GM12878 (cell line): ENCODE data around the gene RPL13A.
"Not testable (repeated sequence)": the region's sequence is repeated elsewhere in the genome, so short reads cannot be mapped to it uniquely, and the experiment has no call there.

Source experiments
- CTCF ChIP-seq, 3 experiments: IDR thresholded peaks in 2 of 3; conservative IDR thresholded peaks in 1 of 3; 2 replicates each; pipeline ENCODE4 v1.5.1; 2011; ENCODE audit warnings: low read depth in 3 of 3, low read length in 3 of 3, mild to moderate bottlenecking in 3 of 3, control low read depth in 2 of 3, moderate library complexity in 2 of 3, inconsistent platforms in 1 of 3, mixed read lengths in 1 of 3; ENCODE audit not compliant: control insufficient read depth in 2 of 3, insufficient read depth in 1 of 3; ENCODE audit errors: extremely low read depth in 1 of 3
- EGR1 ChIP-seq, 2 experiments: IDR thresholded peaks; 1 replicate in 1 of 2; 2 replicates in 1 of 2; pipeline ENCODE4 v1.6.1; 2011 to 2012; ENCODE audit warnings: low read depth in 2 of 2, low read length in 2 of 2, borderline replicate concordance in 1 of 2, mild to moderate bottlenecking in 1 of 2, moderate library complexity in 1 of 2
- EP300 ChIP-seq, 2 experiments: fragments of 150-350 bp in 1 of 2; IDR thresholded peaks; 2 replicates each; pipeline ENCODE4 v1.6.1; 2011 to 2012; ENCODE audit warnings: low read depth in 2 of 2, low read length in 2 of 2, borderline replicate concordance in 1 of 2, improper control_type of control experiment in 1 of 2, inconsistent platforms in 1 of 2; ENCODE audit not compliant: control insufficient read depth in 1 of 2
- ETV6 ChIP-seq, 2 experiments: fragments of 450-650 bp in 1 of 2; IDR thresholded peaks in 1 of 2; conservative IDR thresholded peaks in 1 of 2; 2 replicates each; pipeline ENCODE4 v1.6.1; 2014; ENCODE audit warnings: antibody characterized with exemption in 1 of 2, borderline replicate concordance in 1 of 2, low read depth in 1 of 2, mild to moderate bottlenecking in 1 of 2, moderate library complexity in 1 of 2
- FOS ChIP-seq: IDR thresholded peaks from 3 replicates; pipeline ENCODE4 v1.6.1; 2011; ENCODE audit warnings: borderline replicate concordance; ENCODE audit not compliant: insufficient read length; ENCODE audit errors: extremely low read depth
- MAX ChIP-seq: IDR thresholded peaks from 2 replicates; pipeline ENCODE4 v1.6.1; 2012; ENCODE audit warnings: low read depth, low read length, improper control_type of control experiment
- PRDM15 ChIP-seq: fragments of 450-650 bp; formaldehyde crosslinking; IDR thresholded peaks from 2 replicates; pipeline ENCODE4 v1.4.0; 2020; ENCODE audit warnings: mild to moderate bottlenecking, moderate library complexity
- RAD21 ChIP-seq: IDR thresholded peaks from 2 replicates; pipeline ENCODE4 v1.6.1; 2011; ENCODE audit warnings: mild to moderate bottlenecking, low read depth, low read length, moderate library complexity; ENCODE audit not compliant: insufficient read depth
- SMAD1 ChIP-seq: fragments of 450-650 bp; IDR thresholded peaks from 2 replicates; pipeline ENCODE4 v1.6.1; 2018; ENCODE audit warnings: mild to moderate bottlenecking, low read depth; ENCODE audit not compliant: partially characterized antibody
- WRNIP1 ChIP-seq: IDR thresholded peaks from 2 replicates; pipeline ENCODE4 v1.6.1; 2011; ENCODE audit warnings: low read depth, low read length, improper control_type of control experiment, borderline replicate concordance
- ZNF274 ChIP-seq: IDR thresholded peaks from one replicate; pipeline ENCODE4 v1.8.0; 2011; ENCODE audit not compliant: insufficient read length, insufficient read depth
- TF ChIP-seq, protein P1 (sequence below): IDR thresholded peaks from 2 replicates; pipeline ENCODE4 v1.6.1; 2012; ENCODE audit warnings: low read depth, low read length, improper control_type of control experiment
- TF ChIP-seq, protein P2 (sequence below): IDR thresholded peaks from 2 replicates; pipeline ENCODE4 v1.6.1; 2011; ENCODE audit warnings: borderline replicate concordance, low read depth, mild to moderate bottlenecking, moderate library complexity, low read length; ENCODE audit not compliant: insufficient read depth, poor library complexity, severe bottlenecking
- TF ChIP-seq, protein P3 (sequence below): IDR thresholded peaks from 2 replicates; pipeline ENCODE4 v1.6.1; 2012; ENCODE audit warnings: mild to moderate bottlenecking, low read depth, low read length

- TF ChIP-seq WRNIP1; CTCF (IDR thresholded peaks at IDR 0.05 in 2 of 3, conservative IDR thresholded peaks at IDR 0.05 in 1 of 3; ENCODE audit: control insufficient read depth in 2 of 3, extremely low read depth in 1 of 3, insufficient read depth in 1 of 3, low read depth in 3 of 3, low read length in 3 of 3); EP300 (IDR thresholded peaks at IDR 0.05; ENCODE audit: borderline replicate concordance in 1 of 2, control insufficient read depth in 1 of 2, low read depth in 2 of 2, low read length in 2 of 2); PRDM15 (CRISPR knock-in tag); ZNF274; RAD21; EGR1 (IDR thresholded peaks at IDR 0.05; ENCODE audit: borderline replicate concordance in 1 of 2, low read depth in 2 of 2, low read length in 2 of 2); SMAD1; ETV6 (conservative IDR thresholded peaks at IDR 0.05 in 1 of 2, IDR thresholded peaks at IDR 0.05 in 1 of 2; ENCODE audit: borderline replicate concordance in 1 of 2, low read depth in 1 of 2); FOS; MAX: not testable (repeated sequence)
- TF ChIP-seq, protein P1, sequence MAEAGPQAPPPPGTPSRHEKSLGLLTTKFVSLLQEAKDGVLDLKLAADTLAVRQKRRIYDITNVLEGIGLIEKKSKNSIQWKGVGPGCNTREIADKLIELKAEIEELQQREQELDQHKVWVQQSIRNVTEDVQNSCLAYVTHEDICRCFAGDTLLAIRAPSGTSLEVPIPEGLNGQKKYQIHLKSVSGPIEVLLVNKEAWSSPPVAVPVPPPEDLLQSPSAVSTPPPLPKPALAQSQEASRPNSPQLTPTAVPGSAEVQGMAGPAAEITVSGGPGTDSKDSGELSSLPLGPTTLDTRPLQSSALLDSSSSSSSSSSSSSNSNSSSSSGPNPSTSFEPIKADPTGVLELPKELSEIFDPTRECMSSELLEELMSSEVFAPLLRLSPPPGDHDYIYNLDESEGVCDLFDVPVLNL = not testable (repeated sequence)
- TF ChIP-seq, protein P2, sequence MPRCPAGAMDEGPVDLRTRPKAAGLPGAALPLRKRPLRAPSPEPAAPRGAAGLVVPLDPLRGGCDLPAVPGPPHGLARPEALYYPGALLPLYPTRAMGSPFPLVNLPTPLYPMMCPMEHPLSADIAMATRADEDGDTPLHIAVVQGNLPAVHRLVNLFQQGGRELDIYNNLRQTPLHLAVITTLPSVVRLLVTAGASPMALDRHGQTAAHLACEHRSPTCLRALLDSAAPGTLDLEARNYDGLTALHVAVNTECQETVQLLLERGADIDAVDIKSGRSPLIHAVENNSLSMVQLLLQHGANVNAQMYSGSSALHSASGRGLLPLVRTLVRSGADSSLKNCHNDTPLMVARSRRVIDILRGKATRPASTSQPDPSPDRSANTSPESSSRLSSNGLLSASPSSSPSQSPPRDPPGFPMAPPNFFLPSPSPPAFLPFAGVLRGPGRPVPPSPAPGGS = not testable (repeated sequence)
- TF ChIP-seq, protein P3, sequence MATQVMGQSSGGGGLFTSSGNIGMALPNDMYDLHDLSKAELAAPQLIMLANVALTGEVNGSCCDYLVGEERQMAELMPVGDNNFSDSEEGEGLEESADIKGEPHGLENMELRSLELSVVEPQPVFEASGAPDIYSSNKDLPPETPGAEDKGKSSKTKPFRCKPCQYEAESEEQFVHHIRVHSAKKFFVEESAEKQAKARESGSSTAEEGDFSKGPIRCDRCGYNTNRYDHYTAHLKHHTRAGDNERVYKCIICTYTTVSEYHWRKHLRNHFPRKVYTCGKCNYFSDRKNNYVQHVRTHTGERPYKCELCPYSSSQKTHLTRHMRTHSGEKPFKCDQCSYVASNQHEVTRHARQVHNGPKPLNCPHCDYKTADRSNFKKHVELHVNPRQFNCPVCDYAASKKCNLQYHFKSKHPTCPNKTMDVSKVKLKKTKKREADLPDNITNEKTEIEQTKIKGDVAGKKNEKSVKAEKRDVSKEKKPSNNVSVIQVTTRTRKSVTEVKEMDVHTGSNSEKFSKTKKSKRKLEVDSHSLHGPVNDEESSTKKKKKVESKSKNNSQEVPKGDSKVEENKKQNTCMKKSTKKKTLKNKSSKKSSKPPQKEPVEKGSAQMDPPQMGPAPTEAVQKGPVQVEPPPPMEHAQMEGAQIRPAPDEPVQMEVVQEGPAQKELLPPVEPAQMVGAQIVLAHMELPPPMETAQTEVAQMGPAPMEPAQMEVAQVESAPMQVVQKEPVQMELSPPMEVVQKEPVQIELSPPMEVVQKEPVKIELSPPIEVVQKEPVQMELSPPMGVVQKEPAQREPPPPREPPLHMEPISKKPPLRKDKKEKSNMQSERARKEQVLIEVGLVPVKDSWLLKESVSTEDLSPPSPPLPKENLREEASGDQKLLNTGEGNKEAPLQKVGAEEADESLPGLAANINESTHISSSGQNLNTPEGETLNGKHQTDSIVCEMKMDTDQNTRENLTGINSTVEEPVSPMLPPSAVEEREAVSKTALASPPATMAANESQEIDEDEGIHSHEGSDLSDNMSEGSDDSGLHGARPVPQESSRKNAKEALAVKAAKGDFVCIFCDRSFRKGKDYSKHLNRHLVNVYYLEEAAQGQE = not testable (repeated sequence)
Measured at GRCh38 chr19:49473501-49473867, 13.9 kb upstream of the RPL13A start.
